CD4-positive, alpha-beta T cell treated with Interleukin-15 for 1 hour (primary cell): ENCODE data around the gene TMC3.

Source experiments
- DNase-seq: peaks from one replicate; pipeline ENCODE4 v3.0.0-alpha.2; 2020

TMC3 gene

GRCh38 chr15:81296673-81297072 lies 77.3 kb downstream of the TMC3 start:
- peak; percentile 84 for DNase-seq

GRCh38 chr15:81296186-81296585 lies 77.8 kb downstream of the TMC3 start:
- DNase-seq: no peak

GRCh38 chr15:81295486-81296121 lies 78.4 kb downstream of the TMC3 start:
- no peak for DNase-seq

GRCh38 chr15:81294516-81294880 lies 79.5 kb downstream of the TMC3 start:
- DNase-seq: peak; percentile 41

- DNase-seq: peak; percentile 86
Observed at GRCh38 chr15:81293728-81294515, 80.1 kb downstream of the TMC3 start.

- DNase-seq: peak; percentile 88
Observed at GRCh38 chr15:81292523-81293001, 81.5 kb downstream of the TMC3 start.

- DNase-seq: no peak
Observed at GRCh38 chr15:81291916-81292522, 82.0 kb downstream of the TMC3 start.

- no peak for DNase-seq
Observed at GRCh38 chr15:81289910-81290309, 84.1 kb downstream of the TMC3 start.

GRCh38 chr15:81288616-81289015 lies 85.4 kb downstream of the TMC3 start:
- DNase-seq: no peak

GRCh38 chr15:81288040-81288439 lies 86.0 kb downstream of the TMC3 start:
- DNase-seq: no peak

GRCh38 chr15:81286621-81287121 lies 87.3 kb downstream of the TMC3 start:
- DNase-seq: peak; percentile 33

- no peak for DNase-seq
Observed at GRCh38 chr15:81285461-81285860, 88.6 kb downstream of the TMC3 start.

- no peak for DNase-seq
Observed at GRCh38 chr15:81284256-81285031, 89.6 kb downstream of the TMC3 start.

GRCh38 chr15:81282911-81283310 lies 91.1 kb downstream of the TMC3 start:
- DNase-seq: no peak

GRCh38 chr15:81282606-81282895 lies 91.5 kb downstream of the TMC3 start:
- no peak for DNase-seq

- no peak for DNase-seq
Observed at GRCh38 chr15:81281766-81282605, 92.0 kb downstream of the TMC3 start.

GRCh38 chr15:81281456-81281735 lies 92.6 kb downstream of the TMC3 start:
- DNase-seq: no peak
